Raji (cell line): Measurements from ENCODE around the gene BEND6.

ENCODE experiments used
- POLR2A ChIP-seq: IDR thresholded peaks from 2 replicates; pipeline ENCODE4 v1.6.1; 2011; ENCODE audit warnings: low read depth, low read length, control low read depth; ENCODE audit not compliant: insufficient read depth

The BEND6 gene, protein sequence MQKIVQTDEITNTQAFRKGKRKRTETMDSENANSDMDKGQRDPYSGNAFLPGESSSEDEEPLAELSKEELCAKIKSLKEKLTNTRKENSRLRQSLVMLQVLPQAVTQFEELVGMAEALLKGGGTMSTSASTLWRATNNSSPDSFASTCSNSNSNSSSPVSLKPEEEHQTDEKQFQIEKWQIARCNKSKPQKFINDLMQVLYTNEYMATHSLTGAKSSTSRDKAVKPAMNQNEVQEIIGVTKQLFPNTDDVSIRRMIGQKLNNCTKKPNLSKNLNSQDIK

DNA sequence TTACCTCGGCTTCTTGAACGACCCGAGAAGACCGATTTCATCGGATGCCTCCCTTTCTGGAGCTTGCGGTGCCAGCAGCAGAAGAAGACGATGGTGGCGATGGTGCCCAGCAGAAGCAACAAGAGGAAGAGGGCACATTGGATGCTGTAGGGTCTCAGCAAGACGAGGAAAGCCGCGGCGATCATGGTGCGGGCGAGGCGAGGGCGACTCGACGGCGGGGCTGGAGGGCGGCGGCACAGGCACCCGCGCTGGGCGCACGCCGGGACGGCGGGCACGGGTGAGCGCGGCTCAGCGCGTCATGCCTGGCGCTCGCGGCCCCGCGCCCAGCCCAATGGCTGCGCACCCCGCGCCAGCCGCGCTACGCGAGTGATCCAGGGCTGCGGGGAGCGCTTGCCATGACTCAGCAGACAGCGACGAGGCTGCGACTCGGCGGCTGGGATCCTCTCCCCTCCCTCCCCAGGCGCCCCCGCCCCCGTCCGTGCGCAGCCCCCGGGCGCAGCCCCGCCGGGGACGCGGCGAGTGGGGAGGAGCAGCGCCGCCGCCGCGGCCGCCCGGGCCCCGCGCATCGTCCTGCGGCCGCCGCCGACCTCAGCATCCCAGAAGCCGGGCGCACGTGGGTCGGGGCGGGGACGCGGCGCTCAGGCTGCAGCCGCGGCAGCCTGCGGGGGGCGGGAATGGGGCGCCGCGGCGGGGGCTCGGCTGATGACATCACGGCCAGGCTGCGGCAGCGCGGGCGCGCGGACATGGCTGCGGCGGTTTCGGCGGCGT, at the start of gene BEND6:
BEND6 (plus strand) TSS at position 705 of the 768 bp plus-strand sequence. CDS start 26,704 bp downstream, outside the sequence.
- no peak for TF ChIP-seq POLR2A

DNA sequence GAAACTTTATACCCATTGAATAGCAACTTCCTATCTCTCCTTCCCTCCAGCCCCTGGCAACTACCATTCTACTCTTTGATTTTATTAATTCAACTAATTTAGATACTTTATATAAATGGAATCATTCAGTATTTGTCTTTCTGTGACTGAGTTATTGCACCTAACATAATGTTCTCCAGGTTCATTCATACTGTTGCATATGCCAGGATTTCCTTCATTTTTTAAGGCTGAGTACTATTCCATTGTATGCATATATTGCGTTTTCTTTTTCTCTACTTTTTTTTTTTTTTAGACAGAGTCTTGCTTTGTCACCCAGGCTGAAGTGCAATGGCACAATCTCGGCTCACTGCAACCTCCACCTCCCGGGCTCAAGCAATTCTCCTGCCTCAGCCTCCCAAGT, 49.5 kb upstream of the BEND6 start:
- TF ChIP-seq POLR2A = no peak

DNA sequence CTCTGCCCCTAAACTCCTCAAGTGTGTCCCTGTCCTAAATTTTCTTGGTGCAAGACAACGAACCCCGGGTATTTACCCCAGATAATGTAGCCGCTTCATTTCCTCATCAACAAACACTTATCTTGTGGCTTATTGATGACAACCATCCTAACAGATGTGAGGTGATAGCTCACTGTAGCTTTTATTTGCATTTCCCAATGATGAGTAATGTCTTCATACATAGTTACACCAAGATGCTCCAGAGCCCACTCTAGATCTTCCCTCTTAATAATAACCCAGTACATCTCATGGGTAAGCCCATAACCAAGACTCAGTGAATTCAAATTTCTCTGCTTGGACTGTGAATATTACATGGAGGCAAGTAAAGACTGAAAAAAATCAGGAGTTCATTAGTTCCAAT, 48.2 kb upstream of the BEND6 start:
- TF ChIP-seq POLR2A = no peak

DNA sequence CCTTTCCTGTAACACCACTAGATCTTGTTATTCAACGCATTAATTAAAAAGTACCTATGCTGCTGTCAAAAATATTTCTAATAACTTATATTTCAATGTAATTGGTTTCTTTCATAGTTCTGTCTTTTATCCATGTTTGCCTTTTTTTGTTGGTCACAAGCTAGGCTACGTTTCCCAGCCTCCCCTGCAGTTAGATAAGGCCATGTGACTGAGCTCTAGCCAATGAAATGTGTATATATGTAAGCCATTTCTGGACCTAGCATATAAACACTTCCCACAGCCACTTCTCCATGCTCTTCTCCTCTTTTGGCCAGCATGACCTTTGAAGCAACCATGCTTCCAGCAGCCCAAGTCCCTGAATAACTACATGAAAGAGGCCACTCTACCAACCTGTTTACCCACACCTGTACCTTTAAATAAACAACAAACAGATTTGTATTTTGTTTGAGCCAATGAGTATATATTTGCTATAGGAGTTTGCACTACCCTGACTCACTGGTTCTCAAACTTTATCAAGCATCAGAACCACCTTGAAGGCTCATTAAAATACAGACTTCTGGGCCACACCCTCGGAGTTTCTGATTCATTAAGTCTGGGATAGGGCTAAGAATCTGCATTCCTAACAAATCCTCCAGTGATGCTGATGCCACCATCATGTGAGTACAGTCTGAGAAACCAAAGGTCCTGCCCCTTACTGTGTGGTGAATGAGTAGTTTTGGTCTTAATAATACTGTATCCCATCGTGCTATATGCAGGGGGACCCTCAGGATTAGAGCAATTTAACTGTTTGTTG, 45.6 kb upstream of the BEND6 start:
- TF ChIP-seq POLR2A = no peak

- no peak for TF ChIP-seq POLR2A
These were observed 43.1 kb upstream of the BEND6 start for GRCh38 chr6:56911847-56912246.

- TF ChIP-seq POLR2A = no peak
These were observed 41.4 kb upstream of the BEND6 start for GRCh38 chr6:56913285-56914074.

DNA sequence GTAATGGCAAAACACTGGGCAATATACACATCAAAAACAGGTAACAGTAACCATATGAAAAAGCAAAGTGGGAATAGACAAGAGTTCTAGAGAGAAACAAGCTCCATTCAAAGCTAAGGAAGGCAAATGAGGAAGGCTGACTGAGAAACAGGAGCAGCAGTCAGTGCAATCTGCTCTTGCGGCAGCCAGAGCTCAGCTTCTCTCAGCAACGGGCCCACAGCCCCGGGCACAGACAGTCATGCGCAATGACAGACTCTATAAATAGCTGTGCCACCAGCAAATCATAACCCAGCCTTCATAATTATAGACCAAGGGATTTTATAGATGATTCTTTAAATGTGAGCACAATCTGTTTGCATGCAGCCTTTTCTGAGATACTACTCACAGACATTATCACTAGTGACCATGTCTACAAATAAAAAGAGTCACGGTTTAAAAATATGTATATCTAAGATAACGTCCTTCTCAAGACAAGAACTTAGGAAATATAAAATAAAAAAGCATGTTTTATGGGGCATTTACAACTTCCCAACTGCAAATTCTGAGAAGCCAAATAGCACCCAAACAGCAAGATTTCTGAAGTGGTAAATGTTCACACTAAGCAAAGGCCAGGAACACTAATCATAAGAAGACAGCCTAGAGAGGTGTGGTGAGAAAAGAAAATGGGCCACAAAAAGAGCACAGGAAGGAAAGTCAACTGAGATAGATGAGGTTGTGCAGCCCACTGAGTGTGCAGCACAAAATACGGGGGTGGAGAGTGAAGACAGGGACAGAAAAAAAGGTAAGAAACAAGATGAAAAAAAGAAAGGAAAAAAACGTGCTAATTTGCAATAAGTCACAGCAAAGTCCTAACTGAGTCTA, 39.9 kb upstream of the BEND6 start:
- no peak for TF ChIP-seq POLR2A

DNA sequence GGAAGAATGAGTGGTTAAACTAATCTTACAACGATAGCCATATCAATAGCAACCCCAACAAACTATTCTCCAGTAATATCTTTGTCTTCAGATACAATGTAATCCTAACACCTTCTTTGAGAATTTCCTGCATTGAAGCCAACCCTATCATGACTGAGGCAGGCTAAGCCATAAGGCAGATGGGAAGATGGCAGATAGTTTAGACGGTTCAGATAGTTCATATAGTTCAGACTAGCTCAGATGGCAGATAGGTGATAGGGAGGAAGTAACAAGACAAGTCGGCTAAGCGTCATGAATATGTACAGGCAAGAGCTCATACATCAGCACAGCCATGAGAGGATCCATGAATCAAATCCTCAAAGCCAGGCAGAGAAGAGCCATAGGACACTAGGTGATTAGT, 39.1 kb upstream of the BEND6 start:
- no peak for TF ChIP-seq POLR2A

DNA sequence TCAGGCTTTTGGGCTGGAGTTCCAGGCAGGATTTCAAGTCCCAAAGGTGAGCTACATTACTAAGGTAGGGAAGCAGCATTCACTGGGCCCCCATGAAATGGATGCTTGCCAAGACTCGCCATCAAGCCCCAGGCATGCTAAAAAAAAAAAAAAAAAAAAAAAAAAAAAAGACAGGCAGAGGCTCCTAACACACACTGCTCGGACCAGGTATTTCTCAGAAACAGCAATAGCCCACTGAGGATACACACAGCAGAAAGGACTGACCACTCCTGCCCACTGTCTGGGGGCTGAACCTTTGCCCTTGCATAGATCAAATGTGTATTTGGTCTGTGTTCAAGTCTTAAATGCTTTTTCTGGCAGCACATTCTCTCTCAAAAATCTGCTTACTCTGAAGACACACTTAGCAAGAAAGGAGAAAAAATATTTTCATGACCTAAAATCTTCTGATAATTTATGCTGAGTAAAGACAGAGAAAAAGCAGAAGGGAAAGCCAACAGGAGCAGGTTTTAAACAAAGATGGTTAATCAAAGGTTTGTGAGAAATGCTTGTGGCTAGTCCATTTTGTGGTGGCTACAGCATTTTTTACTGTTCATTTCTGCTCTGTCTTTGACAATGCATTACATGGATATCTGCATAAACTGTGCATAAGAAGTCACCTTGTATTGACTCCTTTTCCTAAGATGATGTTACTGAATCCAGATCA, 37.9 kb upstream of the BEND6 start:
- no peak for TF ChIP-seq POLR2A

DNA sequence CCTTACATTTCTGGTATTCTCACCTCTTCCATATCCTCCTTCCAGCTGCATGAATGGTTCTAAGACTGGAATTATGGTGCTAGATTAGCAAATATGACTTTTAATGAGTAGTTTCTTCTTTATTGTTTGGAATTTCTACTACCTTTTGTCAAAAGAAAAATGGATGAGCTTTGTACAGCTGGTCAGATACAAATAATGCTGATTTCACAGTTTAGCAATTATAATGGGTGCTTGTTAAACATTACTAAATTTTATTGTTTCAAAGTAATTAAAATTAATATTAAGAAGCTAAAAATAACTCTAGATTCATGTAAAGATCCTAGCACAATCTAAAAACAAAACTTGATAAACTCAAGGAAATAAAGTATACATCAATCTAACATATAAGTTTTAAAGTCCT, 32.3 kb upstream of the BEND6 start:
- no peak for TF ChIP-seq POLR2A

- no peak for TF ChIP-seq POLR2A
These were observed 31.3 kb upstream of the BEND6 start for GRCh38 chr6:56923565-56923964.

GRCh38 chr6:56927538-56928453, 27.1 kb upstream of the BEND6 start:
- TF ChIP-seq POLR2A = no peak
